Measurements from ENCODE around the gene CDH13.

DNA sequence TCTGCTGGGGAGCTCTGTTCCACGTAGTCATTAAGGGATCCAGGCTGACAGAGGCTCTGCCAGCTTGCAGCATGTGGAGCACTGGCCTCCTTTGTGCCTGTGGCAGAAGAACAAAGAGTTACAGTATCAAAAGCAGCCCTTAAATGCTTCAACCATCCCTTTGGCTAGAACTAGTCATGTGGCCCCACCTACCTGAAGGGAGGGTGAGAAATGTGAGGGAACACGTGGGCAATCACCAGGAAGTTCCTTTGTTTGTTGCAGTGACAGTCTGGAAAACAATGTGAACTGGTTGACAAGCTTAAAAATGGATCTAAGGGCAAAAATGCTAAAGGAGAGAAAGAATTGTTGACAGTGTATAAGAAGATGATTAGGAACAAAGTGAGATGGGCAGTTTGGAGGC lies 890.6 kb downstream of the CDH13 start:
- TF ChIP-seq, protein P1, sequence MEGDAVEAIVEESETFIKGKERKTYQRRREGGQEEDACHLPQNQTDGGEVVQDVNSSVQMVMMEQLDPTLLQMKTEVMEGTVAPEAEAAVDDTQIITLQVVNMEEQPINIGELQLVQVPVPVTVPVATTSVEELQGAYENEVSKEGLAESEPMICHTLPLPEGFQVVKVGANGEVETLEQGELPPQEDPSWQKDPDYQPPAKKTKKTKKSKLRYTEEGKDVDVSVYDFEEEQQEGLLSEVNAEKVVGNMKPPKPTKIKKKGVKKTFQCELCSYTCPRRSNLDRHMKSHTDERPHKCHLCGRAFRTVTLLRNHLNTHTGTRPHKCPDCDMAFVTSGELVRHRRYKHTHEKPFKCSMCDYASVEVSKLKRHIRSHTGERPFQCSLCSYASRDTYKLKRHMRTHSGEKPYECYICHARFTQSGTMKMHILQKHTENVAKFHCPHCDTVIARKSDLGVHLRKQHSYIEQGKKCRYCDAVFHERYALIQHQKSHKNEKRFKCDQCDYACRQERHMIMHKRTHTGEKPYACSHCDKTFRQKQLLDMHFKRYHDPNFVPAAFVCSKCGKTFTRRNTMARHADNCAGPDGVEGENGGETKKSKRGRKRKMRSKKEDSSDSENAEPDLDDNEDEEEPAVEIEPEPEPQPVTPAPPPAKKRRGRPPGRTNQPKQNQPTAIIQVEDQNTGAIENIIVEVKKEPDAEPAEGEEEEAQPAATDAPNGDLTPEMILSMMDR (conservative IDR thresholded peaks at IDR 0.05 in 1 of 2, IDR thresholded peaks at IDR 0.05 in 1 of 2; ENCODE audit: low read depth in 1 of 2, low read length in 2 of 2): no peak
- no peak for TF ChIP-seq EZH2 (IDR thresholded peaks at IDR 0.05; ENCODE audit: low read length, missing control alignments)

All from fibroblast of lung (primary cell).